ENCODE results near the gene SP100. TPM values are rescaled to one million over a fixed set of nuclear protein-coding genes. Genes with fewer than 3 reads are reported as not detected.

The SP100 gene
- total RNA-seq, 1 donor from 2014 or later, result 8.3 TPM

DNA sequence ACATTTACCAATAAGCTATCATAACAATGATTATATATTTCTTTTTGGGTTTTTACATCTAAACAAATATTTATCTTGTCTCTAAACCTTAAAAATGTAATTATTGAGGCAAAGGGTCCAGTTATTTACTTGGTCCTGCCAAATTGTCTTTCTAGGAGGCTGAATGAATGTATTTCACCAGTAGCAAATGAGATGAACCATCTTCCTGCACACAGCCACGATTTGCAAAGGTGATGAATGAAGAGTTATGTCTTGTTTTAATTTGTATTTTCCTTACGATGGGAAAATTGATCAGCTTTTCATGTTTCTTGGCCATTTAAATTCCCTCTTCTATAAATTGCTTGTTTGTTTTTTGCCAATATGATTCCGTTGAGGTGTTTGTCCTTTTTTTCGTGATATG lies 1.4 kb downstream of the SP100 start:
- Mint-ChIP-seq H3K9me3 (ENCODE audit: unreplicated experiment) (no peaks in the 10 kb centered on the region), H3K36me3 (ENCODE audit: low read depth, unreplicated experiment) (no peaks in the 10 kb centered on the region), H3K4me3 (ENCODE audit: unreplicated experiment) (no peak overlapping the region), H3K4me1 (ENCODE audit: unreplicated experiment) (peaks cover 18% of the 10 kb centered on the region), H3K27ac (ENCODE audit: unreplicated experiment) (no peak overlapping the region), H3K27me3 (ENCODE audit: unreplicated experiment) (peaks cover 2% of the 10 kb centered on the region)
- no peak for DNase-seq (ENCODE audit: low spot score)
- TF ChIP-seq, protein P1, sequence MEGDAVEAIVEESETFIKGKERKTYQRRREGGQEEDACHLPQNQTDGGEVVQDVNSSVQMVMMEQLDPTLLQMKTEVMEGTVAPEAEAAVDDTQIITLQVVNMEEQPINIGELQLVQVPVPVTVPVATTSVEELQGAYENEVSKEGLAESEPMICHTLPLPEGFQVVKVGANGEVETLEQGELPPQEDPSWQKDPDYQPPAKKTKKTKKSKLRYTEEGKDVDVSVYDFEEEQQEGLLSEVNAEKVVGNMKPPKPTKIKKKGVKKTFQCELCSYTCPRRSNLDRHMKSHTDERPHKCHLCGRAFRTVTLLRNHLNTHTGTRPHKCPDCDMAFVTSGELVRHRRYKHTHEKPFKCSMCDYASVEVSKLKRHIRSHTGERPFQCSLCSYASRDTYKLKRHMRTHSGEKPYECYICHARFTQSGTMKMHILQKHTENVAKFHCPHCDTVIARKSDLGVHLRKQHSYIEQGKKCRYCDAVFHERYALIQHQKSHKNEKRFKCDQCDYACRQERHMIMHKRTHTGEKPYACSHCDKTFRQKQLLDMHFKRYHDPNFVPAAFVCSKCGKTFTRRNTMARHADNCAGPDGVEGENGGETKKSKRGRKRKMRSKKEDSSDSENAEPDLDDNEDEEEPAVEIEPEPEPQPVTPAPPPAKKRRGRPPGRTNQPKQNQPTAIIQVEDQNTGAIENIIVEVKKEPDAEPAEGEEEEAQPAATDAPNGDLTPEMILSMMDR (IDR thresholded peaks at IDR 0.05; ENCODE audit: unreplicated experiment), result no peak

DNA sequence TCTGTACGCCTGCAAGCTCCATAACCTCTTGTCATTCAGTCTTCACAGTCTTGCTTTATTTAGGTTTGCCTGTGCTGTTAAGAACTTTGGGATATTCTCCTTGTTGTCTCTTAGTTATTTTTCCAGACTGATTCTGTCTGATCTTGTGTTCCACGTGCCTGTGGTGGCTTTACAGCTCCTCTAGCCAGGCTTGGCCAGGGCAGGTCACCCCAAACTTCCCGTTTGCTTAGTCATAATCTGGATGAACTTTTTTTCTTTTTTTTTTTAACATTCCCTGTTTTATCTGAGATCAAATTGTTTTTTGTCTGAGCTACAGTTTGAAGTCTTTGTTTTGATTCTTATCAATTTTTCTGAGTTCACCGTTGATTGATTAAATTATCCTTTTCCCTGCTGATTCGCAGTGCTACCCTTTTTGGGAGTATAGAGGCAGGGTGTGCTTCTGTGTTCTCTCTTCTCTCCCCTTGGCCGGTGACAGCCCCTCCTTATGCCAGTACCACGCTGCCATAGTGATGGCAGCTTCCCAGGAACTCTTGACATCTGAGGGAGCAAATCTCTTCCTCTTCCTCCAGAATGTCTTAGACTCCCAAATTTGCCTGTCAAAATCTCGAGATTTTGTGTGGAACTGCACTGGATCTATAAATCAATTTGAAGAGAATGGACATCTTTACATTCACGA lies 2.5 kb downstream of the SP100 start:
- no peak for DNase-seq (ENCODE audit: low spot score)
- H3K27ac Mint-ChIP-seq (ENCODE audit: unreplicated experiment), result no peak overlapping the region
- no peaks in the 10 kb centered on the region for H3K27me3 Mint-ChIP-seq (ENCODE audit: unreplicated experiment)
- H3K4me1 Mint-ChIP-seq (ENCODE audit: unreplicated experiment), result peaks cover 19% of the 10 kb centered on the region
- H3K4me3 Mint-ChIP-seq (ENCODE audit: unreplicated experiment), result no peak overlapping the region
- TF ChIP-seq, protein P1 (IDR thresholded peaks at IDR 0.05; ENCODE audit: unreplicated experiment), result no peak
- no peaks in the 10 kb centered on the region for H3K9me3 Mint-ChIP-seq (ENCODE audit: unreplicated experiment)
- no peaks in the 10 kb centered on the region for H3K36me3 Mint-ChIP-seq (ENCODE audit: low read depth, unreplicated experiment)

DNA sequence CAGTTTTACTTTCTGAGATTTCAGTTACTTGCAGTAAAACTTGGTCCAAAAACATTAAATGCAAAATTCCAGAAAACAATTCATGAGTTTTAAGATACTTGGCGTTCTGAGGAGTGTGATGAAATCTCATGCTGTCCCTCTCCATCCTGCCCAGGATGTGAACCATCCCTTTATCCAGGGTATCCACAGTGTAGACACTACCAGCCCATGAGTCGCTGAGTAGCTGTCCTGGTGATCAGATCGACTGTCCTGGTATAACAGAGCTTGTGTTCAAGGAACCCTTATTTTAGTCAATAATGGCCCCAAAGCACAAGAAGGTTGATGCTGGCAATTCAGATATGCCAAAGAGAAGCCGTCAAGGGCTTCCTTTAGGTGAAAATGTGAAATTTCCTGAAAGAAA lies 3.2 kb downstream of the SP100 start:
- TF ChIP-seq, protein P1 (IDR thresholded peaks at IDR 0.05; ENCODE audit: unreplicated experiment), result no peak
- Mint-ChIP-seq H3K27me3 (ENCODE audit: unreplicated experiment) (no peaks in the 10 kb centered on the region), H3K4me1 (ENCODE audit: unreplicated experiment) (peaks cover 25% of the 10 kb centered on the region), H3K27ac (ENCODE audit: unreplicated experiment) (no peak overlapping the region), H3K4me3 (ENCODE audit: unreplicated experiment) (no peak overlapping the region), H3K36me3 (ENCODE audit: low read depth, unreplicated experiment) (no peaks in the 10 kb centered on the region), H3K9me3 (ENCODE audit: unreplicated experiment) (no peaks in the 10 kb centered on the region)
- no peak for DNase-seq (ENCODE audit: low spot score)

DNA sequence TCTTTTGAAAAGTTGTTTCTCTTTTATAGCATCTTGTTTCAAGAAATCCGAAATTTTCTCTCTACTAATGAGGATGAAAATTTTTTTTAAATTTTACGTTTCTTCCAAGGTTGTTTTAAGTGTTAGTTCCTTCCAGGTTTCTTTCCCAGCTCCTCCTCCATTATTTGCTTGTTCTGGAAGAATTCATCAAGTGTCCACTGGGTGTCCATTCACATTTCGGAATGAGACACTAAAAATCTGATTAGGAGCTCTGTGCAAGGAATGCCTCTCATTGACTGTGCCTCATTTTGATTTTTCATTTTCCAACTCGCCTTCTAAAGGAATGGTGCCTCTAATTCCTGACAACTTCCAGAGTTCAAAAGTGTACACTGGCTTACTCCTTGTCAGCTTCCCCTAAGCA lies 6.1 kb downstream of the SP100 start:
- H3K27ac Mint-ChIP-seq (ENCODE audit: unreplicated experiment), result no peak overlapping the region
- H3K9me3 Mint-ChIP-seq (ENCODE audit: unreplicated experiment), result no peaks in the 10 kb centered on the region
- DNase-seq (ENCODE audit: low spot score), result no peak
- H3K4me1 Mint-ChIP-seq (ENCODE audit: unreplicated experiment), result peaks cover 18% of the 10 kb centered on the region
- no peaks in the 10 kb centered on the region for H3K36me3 Mint-ChIP-seq (ENCODE audit: low read depth, unreplicated experiment)
- H3K4me3 Mint-ChIP-seq (ENCODE audit: unreplicated experiment), result no peak overlapping the region
- no peaks in the 10 kb centered on the region for H3K27me3 Mint-ChIP-seq (ENCODE audit: unreplicated experiment)
- TF ChIP-seq, protein P1 (IDR thresholded peaks at IDR 0.05; ENCODE audit: unreplicated experiment), result peak; percentile 10

DNA sequence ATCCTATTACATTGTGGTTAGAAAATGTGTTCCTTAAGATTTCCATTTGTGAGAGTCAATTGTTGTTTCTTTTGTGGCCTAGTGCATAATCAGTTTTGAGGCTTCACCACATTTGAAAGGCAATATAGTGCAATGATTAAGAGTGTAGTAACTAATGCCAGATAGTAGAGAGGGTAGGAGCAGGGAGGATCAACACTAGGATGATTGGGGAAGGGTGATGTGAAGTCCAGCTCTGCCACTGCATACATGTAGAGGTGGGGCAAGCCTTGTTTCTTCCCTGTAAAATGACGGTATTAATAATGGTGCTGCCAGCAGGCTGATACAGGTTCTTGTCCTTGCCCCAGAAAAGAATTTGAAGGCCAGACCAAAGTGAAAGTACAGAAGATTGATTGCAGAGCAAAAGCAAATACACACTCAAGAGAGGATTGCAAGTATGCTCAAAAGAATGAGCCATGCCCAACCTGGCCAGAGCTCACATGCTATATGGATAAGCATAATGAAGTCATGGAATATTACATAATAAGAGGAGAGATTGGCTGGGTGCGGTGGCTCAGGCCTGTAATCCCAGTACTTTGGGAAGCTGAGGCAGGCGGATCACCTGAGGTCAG lies 8.0 kb downstream of the SP100 start:
- no peaks in the 10 kb centered on the region for H3K9me3 Mint-ChIP-seq (ENCODE audit: unreplicated experiment)
- H3K27me3 Mint-ChIP-seq (ENCODE audit: unreplicated experiment), result no peaks in the 10 kb centered on the region
- peaks cover 9% of the 10 kb centered on the region for H3K4me1 Mint-ChIP-seq (ENCODE audit: unreplicated experiment)
- no peak overlapping the region for H3K27ac Mint-ChIP-seq (ENCODE audit: unreplicated experiment)
- TF ChIP-seq, protein P1 (IDR thresholded peaks at IDR 0.05; ENCODE audit: unreplicated experiment), result no peak
- H3K4me3 Mint-ChIP-seq (ENCODE audit: unreplicated experiment), result no peak overlapping the region
- DNase-seq (ENCODE audit: low spot score), result no peak
- peaks cover 4% of the 10 kb centered on the region for H3K36me3 Mint-ChIP-seq (ENCODE audit: low read depth, unreplicated experiment)

Data from endothelial cell (in vitro differentiated cells).